RPMI7951 (cell line): ENCODE data around the gene RAB43. TPM values are rescaled to one million over a fixed set of nuclear protein-coding genes. Genes with fewer than 3 reads are reported as not detected.
"Not testable (repeated sequence)": the region's sequence is repeated elsewhere in the genome, so short reads cannot be mapped to it uniquely, and the experiment has no call there.

ENCODE experiments used
- DNase-seq: peaks from one replicate; pipeline ENCODE4 v3.0.0-alpha.2; 2012; ENCODE audit warnings: low read depth
- total RNA-seq: library from RNA; depleted of rRNA; stranded (reverse); fragments of >200 nt; shearing (Covaris generic); gene quantifications from 2 replicates; pipeline ENCODE4 v1.2.3, GENCODE V29; 2014

The RAB43 gene
- total RNA-seq, 1 experiment from 2014 or later, result 10.8 TPM

DNA sequence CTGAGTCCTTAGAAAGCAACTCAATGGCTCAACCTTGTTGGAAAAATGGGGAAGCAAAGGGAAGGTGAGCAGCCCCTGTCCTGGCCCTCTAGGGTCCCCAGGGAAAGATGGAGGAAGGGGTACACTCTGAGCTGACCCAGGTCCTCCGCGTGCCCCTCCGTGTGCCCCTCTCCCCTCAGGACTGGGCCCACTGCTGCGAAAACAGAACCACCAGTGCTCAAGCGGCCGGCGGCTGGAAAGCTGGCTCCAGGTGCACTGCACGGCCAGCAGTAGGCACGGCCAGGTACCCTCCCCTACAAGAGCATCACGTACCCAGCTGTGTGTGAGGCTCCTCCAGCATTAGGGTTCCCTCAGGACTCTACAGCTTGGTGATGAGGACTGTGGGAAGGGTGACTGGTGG is 26.3 kb downstream of the RAB43 start:
- DNase-seq, result no peak

DNA sequence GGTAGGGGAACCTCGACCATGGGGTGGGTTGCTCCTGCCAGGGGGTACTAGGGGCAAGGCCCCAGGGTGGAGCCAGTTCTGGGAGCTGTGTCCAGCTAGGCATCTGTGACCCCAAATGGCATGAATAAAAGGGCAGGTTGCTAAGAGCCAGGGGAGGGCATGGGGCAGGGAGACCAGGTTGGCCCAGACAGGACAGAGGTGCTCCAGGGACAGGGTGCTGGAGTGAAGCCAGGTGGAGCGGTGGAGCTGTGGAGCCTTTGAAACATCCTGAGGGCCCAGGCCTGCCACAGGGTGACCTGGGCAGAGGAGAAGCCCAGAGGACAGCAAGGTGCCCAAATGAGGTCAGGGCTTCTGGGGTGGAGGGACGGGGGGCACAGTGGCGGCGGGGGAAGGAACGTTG is 33.3 kb downstream of the RAB43 start:
- DNase-seq, result not testable (repeated sequence)

DNA sequence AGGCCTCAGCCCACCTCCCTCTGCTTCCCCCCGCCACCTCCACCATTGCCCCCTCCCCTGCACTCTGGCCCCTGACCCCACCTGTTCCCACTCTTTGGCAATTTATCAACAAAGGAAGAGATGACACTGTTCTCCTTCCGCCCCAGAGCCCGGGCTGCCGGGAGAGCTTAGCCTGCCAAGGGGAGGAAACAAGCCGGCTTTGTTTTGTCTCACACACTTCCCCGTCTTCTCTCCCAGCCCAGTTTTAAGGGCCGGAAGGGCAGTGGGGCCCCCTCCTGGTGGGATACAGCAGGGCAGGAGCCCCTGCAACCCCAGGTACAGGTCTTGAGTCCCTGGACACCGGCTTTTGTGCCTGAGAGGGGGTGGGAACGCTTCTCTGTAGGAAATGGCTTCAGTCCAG is 33.7 kb downstream of the RAB43 start:
- DNase-seq, result not testable (repeated sequence)

DNA sequence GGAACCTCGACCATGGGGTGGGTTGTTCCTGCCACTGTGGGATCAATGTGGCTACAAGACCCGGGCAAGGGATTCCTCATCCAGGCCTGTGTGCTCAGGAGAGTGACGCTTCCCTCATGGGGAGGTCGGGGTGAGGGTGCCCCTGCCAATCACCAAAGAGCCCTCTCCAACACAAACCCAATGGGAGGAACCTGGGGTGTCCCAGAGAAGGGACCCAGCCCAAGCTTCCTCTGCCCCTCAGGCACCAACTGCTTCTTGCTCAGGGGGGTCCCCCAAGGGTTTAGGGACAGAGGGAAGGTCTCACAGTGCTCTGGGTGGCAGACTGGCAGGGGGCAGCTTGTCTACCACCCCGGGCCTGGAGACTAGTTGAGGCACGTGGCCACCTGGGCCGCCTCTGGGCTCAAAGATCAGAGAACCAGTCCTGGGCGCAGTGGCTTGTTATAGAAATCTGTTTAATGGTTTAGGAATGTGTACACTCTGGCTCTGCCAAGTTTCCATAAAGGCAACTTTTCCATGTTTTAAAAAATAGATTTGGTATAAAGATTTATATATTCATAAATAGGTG is 34.4 kb downstream of the RAB43 start:
- DNase-seq, result no peak

DNA sequence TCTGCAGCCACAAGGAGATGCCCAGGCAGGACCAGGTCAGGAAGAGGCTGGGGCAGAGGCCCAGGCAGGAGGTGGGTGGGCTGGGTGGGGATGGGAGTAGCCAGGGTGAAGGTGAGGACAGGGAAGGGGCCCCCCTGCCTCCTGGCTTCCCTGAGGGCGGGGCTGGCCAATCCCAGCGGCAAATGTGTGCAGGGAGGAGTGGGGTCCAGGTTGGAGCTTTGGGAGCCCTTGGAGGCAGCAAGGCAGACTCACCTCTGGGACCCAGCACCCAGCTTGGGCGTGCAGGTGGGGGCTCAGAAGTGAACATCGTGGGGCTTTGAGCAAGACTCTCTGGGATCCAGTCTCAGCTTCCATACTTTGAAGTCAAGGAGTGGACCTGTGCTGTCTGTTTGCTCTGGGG is 35.8 kb downstream of the RAB43 start:
- DNase-seq, result no peak

DNA sequence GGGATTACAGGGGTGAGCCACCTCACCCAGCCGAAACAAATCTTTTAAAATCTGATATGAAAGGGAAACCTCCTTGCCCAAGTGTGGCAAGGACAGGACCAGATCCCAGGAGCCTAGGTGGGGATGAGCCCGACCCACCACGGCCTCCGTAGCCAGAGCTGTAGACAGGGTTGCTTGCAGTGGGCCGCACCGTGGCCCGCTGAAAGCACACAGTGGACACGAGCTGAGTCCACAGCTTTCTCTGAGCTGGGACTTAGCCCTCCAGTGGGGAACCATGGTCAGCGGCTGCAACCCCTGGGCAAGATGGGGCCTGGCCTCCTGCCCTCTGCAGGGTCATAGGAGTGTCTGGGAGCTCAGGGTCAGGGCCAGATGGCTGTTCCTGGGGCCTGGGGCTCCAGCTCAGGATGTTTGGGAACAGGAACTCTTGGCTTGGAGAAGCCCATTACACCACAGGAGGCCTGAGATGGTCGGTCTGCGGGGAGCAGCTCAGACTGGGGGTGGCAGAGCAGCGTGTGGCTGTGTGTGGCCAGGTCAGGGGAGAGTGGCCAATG is 36.4 kb downstream of the RAB43 start:
- DNase-seq, result no peak

DNA sequence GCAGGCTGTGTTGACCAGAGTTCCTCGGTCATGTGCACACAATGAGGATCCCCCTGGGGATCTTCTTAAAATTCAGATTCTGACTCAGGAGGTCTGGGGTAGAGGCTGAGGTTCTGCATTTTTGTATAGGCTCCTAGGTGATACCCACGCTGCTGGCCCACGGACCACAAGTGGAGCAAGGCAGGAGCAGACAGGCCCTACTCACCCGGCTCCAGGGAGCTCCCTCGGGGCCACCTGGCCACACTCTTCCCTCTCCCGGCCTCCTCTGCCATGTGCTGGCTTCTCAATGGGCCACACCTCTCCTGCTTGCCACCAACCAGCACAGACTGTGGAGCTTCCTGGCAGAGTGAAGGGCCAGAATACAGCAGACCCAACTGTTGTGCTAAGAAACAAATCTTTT is 37.1 kb downstream of the RAB43 start:
- DNase-seq, result no peak

DNA sequence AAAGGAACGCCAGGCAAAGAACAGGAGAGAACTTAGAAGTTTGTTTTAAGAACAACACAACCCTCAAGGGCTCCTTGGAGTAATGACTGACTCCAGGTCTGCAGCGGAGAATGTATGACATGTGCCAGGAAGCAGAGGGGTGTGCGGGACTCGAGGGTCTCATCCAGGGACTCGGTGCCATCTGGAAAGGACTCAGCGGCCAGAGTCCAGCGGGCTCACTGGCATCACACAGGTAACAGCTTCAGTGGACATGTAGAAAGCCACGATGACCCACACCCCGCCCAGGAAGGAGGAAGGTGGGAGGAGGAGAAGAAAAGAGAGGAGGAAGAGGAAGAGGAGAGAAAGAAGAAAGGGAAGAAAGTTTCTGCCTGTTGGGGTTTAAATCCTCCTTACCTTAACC is 39.6 kb downstream of the RAB43 start:
- DNase-seq, result no peak

DNA sequence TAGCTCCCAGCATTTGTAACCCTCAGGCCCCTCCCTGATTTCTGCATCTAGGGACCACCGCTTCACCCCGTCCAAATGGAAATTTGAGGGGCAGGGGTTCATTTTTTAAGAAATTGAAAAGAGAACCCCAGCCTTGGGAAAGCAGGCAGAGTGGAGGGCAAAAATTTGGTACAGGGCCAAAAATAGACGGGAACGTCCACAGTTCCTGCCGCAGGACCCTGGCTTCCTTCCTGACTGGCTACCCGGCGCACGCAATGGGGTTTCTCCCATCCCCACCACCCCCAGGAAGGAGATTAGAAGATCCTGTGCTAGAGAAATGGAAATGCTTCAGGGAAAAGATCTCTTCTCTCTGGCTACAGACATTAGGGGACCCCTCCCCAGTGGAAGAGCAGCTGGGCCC is 40.1 kb downstream of the RAB43 start:
- DNase-seq, result no peak

DNA sequence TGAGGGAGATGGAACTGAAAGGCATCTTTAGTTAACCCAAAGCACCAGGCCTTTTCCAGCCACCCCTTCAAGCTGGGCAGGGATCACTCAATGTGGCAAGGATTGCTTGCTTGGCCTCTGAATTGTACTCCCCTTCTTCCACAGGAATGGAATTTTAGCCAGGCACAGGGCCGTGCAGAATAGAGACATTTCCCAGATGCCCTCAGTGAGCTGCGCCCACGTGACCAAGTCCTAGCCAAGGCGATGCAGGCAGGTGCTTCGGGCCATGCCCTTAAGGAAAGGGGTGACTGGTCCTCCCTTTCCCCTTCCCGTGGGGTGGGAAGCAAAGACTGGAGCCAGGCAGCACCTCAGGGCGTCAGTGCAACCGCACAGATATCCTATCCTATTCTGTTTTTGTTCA is 43.1 kb downstream of the RAB43 start:
- no peak for DNase-seq

DNA sequence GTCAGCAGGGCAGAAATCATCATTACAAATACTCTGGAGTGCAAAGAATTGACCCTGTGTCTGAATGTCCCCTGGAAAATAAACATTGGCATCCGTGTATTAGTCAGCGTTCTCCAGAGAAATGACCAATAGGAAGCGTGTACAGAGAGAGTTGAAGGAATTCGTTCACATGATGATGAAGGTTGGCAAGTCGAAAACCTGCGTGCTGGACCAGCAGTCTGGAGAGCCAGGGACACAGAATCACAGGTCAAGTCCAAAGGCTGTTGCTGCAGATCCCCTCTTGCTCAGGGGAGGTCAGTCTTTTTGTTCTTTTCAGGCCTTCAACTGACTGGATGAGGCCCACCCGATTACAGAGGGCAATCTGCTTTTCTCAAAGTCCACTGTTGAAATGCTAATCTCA is 44.4 kb downstream of the RAB43 start:
- peak; percentile 31 for DNase-seq

DNA sequence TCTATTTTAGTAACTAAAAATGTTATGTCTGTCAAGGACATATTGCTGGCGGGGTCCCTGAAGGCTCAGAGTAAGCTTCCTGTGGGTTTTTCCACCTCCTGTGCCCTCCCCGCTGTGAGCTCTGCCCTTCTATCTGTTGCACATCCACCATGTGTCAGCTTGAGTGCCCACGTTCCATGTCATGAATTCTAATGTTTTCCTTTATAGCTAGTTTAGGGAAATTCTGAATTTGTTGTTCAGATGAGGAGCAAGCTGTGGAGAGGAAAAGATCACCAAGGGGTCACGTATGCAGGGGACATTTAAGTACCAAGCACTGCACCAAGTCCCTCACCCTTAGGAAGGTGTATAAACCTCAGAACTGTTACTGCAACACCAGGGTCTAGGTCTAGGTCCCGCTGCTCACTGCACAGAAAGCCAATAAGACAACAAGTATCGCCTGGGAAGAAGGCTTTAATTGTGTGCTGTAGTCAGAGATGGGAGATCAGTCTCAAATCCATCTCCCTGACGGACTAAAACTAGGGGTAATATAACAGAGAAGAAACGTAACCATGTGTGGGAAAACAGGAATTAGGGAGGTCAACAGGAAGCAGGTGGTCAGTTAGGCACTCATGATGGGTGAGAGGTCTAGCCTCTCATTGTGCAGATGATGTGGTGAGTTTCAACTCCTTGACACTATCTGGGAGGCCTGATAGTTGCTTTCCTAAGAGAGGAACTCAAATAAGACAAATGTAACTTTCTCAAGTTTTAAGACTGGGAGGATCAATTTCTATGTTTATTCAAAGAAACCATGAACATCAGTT is 51.3 kb downstream of the RAB43 start:
- no peak for DNase-seq

DNA sequence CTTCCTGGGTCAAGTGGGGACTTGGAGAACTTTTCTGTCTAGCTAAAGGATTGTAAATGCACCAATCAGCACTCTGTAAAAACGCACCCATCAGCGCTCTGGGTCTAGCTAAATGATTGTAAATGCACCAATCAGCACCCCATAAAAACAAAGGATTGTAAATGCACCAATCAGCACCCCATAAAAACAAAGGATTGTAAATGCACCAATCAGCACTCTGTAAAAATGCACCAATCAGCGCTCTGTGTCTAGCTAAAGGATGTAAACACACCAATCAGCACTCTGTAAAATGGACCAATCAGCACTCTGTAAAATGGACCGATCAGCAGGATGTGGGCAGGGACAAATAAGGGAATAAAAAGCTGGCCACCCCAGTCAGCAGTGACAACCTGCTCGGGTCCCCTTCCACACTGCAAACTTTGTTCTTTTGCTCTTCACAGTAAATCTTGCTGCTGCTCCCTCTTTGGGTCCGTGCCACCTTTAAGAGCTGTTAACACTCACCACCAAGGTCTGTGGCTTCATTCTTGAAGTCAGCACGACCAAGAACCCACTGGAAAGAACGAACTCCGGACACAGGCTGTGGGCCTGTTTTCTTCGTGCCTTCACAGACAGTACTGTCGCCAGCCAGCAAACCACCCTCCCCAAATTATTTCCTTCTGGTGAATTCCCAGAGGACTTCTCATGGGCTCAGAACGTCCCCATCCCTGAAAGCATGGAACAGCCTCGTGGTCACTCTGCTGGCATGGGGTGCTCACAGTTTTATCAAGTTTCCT is 52.1 kb downstream of the RAB43 start:
- not testable (repeated sequence) for DNase-seq

DNA sequence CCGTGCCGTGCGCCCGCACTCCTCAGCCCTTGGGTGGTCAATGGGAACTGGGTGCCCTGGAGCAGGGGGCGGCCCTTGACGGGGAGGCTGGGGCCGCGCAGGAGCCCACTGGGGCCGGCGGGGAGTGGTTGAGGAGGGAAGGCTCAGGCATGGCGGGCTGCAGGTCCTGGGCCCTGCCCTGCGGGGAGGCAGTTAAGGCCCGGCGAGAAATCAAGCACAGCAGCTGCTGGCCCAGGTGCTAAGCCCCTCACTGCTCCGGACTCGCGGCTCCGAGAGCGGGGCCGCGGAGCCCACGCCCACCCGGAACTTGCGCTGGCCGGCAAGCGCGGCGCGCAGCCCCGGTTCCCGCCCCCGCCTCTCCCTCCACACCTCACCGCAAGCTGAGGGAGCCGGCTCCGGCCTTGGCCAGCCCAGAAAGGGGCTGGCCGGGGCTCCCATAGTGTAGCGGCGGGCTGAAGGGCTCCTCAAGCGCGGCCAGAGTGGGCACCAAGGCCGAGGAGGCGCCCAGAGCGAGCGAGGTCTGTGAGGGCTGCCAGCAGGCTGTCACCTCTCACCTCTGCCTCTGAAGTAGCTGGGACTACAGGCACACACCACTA is 53.2 kb downstream of the RAB43 start:
- DNase-seq, result peak; percentile 24

DNA sequence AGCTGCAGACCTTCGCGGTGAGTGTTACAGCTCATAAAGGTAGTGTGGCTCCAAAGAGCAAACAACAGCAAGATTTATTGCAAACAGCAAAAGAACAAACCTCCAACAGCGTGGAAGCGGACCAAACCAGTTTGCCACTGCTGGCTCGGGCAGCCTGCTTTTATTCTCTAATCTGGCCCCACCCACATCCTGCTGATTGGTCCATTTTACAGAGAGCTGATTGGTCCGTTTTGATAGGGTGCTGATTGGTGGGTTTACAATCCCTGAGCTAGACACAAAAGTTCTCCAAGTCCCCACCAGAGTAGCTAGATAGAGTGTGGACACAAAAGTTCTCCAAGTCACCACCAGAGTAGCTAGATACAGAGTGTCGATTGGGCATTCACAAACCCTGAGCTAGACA is 53.9 kb downstream of the RAB43 start:
- DNase-seq, result not testable (repeated sequence)

DNA sequence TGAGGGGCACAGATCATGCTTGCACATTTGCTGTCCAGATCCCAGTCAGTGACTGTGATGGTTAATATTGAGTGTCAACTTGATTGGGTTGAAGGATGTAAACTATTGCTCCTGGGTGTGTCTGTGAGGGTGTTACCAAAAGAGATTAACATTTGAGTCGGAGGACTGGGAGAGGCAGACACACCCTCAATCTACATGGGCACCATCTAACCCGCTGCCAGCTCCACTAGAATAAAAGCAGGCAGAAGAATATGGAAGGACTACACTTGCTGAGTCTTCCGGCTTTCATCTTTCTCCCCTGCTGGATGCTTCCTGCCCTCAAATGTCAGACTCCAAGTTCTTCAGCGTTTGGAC is 55.9 kb downstream of the RAB43 start:
- DNase-seq, result no peak

DNA sequence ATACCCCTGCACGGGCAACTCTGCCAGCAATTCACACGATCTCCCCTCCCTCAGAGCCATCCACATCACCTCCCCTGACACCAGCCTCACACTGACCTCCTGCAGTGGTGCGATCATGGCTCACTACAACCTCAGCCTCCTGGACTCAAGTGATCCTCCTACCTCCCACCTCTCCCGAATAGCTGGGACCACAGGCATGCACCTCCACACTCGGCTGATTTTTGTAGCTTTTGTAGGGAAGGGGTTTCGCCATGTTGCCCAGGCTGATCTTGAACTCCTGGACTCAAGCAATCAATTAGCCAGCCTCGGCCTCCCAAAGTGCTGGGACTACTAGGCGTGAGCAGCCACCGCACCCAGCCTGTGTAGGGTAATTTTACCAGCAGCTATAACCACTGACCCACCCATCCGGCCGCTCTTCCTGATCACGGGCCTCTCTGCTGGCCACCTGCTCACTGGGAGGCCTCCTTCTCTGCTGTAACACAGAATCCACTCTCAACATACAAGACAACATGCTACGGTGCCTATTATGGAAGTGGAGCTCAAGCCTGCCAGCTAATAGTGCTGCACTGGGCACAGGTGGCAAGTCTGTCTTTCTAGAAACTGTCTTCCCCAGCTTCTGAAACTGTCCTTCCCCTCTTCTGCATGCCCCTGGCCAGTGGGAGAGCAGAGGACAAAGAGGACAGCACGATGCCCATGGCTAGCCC is 56.4 kb downstream of the RAB43 start:
- no peak for DNase-seq

DNA sequence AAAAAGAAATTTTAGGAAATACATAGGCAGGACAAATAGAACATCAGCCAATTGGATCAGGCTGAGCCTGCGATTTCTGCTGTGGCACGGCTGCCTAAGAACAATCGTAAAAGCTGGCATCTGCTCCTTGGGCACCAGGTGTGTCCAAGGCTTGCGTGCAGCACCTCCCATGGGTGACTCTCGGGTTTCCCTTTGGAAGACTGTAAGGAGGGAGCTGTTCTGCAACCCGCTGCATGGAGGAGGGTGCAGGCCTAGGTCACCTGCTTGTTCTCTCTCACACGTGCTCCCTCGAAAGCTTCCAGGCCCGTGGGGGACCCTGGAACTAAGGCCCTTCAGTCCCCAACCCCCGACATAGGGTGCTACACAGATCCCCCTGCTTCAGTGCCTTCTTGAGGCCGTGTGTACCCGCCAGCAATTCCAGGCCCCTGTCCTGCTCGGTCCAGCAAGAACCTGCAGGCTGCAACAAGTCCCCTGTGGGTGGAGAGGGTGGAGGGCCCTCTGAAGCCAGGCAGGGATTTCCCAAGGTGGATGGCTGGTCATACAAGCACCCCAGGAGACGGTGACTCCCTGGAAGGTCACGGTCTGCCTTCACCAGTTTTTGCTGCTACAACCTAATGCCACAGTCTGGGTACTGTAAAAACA is 57.6 kb downstream of the RAB43 start:
- no peak for DNase-seq

DNA sequence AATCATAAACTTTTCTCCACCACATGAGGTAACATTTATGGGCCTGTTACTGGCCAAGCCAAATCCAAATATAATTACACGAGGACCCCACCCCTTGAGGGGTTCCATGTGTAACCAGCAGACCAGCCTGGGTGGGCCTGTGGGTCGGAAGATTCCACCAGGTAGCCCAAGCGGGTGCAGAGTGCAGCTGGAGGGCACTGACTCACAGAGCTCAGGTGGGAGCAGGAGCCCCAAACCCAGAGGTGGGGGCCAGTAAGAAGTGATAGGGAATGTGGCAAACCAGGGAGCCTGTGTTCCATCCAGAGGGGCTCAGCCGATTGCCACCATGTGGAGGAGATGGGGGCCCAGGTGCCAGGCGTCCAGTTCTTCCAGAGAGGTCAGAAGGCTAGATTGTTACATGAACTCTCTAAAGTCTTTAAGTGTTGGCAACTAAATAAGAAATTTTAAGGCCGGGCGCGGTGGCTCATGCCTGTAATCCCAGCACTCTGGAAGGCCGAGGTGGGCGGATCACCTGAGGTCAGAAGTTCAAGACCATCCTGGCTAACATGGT is 58.4 kb downstream of the RAB43 start:
- DNase-seq, result no peak

DNA sequence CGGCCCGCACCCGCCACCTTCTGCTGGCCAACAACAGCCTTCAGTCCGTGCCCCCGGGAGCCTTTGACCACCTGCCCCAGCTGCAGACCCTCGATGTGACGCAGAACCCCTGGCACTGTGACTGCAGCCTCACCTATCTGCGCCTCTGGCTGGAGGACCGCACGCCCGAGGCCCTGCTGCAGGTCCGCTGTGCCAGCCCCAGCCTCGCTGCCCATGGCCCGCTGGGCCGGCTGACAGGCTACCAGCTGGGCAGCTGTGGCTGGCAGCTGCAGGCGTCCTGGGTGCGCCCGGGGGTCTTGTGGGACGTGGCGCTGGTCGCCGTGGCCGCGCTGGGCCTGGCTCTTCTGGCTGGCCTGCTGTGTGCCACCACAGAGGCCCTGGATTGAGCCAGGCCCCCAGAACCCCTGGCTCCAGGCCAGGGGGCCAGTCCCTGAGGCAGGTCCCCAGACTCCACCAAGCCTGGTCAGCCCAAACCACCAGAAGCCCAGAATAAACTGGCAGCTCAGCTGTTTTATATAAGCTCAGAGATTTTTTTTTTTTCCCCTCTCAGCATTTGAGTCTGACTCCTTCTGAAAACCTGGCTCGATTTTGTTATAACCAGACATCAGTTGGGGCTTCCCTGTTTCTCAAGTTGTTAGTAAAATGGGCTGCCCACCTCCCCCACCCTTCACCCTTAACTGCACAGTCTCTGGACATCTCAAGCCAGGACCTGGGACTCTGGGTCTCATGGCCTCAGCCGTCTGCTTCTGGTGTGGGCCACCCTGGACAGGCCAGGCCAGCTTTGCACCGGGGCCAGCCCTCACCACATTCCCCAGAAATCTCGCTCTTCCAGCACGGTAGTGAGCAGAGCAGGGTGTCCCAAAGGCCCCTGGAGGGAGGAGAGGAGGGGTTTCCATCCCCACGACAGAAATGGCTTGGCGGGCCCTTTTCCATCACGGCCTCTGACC is 59.4 kb downstream of the RAB43 start:
- no peak for DNase-seq
